ENCODE data around the gene MACROD2. TPM values are rescaled to one million over a fixed set of nuclear protein-coding genes. Genes with fewer than 3 reads are reported as not detected.

Gene MACROD2
- total and polyA plus RNA-seq, 2 experiments from 2014 or later, result 2.8 to 4.3 TPM

- ATAC-seq (no peak), DNase-seq (ENCODE audit: low spot score) (no peak)
- Mint-ChIP-seq H3K36me3 (ENCODE audit: low read depth) (no peaks in the 10 kb centered on the region), H3K4me1 (peaks cover 6% of the 10 kb centered on the region), H3K9me3 (no peaks in the 10 kb centered on the region; the same call in 2 of the 3 replicates), H3K27ac (no peak overlapping the region), H3K27me3 (ENCODE audit: insufficient read depth, low read depth, poor library complexity) (peaks cover 2% of the 10 kb centered on the region), H3K4me3 (no peak overlapping the region)
- Histone ChIP-seq H3K4me2 (no peak overlapping the region), H2AFZ (no peak overlapping the region), H3K27ac (ENCODE audit: low read depth) (no peak overlapping the region), H3K4me1 (ENCODE audit: insufficient read depth) (0 out of 2 replicates have a peak, but pooled peaks cover 7% of the 10 kb centered on the region), H3F3A (replicated peaks; ENCODE audit: low read depth) (no peaks in the 10 kb centered on the region), H3K27me3 (ENCODE audit: insufficient read depth) (no peaks in the 10 kb centered on the region), H3K36me3 (ENCODE audit: insufficient read depth) (no peaks in the 10 kb centered on the region), H3K79me2 (replicated peaks; ENCODE audit: insufficient read depth) (no peaks in the 10 kb centered on the region), H4K20me1 (replicated peaks; ENCODE audit: insufficient read depth) (no peaks in the 10 kb centered on the region), H3K4me3 (no peak overlapping the region), H3K9me2 (ENCODE audit: insufficient read depth) (peaks cover 14% of the 10 kb centered on the region)
- TF ChIP-seq EZH2phosphoT487 (IDR thresholded peaks at IDR 0.05; ENCODE audit: unreplicated experiment) (no peak), ZNF331 (CRISPR knock-in tag; IDR thresholded peaks at IDR 0.05; ENCODE audit: low read depth) (no peak)
Observed at GRCh38 chr20:16057651-16058050, 2062.3 kb downstream of the MACROD2 start.

- no peaks in the 10 kb centered on the region for H3K36me3 ChIP-seq (ENCODE audit: insufficient read depth)
- H3K4me2 ChIP-seq, result no peak overlapping the region
- H3K4me3 ChIP-seq, result no peak overlapping the region
- peak overlapping the region; percentile 93 for H2AFZ ChIP-seq
- Mint-ChIP-seq H3K4me3 (no peak overlapping the region), H3K4me1 (peaks cover 10% of the 10 kb centered on the region), H3K36me3 (ENCODE audit: low read depth) (no peaks in the 10 kb centered on the region), H3K27me3 (ENCODE audit: insufficient read depth, low read depth, poor library complexity) (peaks cover 2% of the 10 kb centered on the region), H3K27ac (no peak overlapping the region; the same call in 1 of the 2 replicates), H3K9me3 (no peaks in the 10 kb centered on the region; the same call in 2 of the 3 replicates)
- H3K4me1 ChIP-seq (ENCODE audit: insufficient read depth), result 0 out of 2 replicates have a peak, but pooled peaks cover 7% of the 10 kb centered on the region
- ATAC-seq (no peak), DNase-seq (ENCODE audit: low spot score) (no peak)
- TF ChIP-seq STAT1 (IDR thresholded peaks at IDR 0.05; ENCODE audit: unreplicated experiment), result no peak
- no peak for TF ChIP-seq ZNF114 (CRISPR knock-in tag; IDR thresholded peaks at IDR 0.05)
- TF ChIP-seq POLR2AphosphoS5 (IDR thresholded peaks at IDR 0.05; ENCODE audit: low read depth), result no peak
- TF ChIP-seq EZH2phosphoT487 (IDR thresholded peaks at IDR 0.05; ENCODE audit: unreplicated experiment), result no peak
- TF ChIP-seq JUNB (IDR thresholded peaks at IDR 0.05; ENCODE audit: unreplicated experiment), result no peak
- no peak for TF ChIP-seq ZNF331 (CRISPR knock-in tag; IDR thresholded peaks at IDR 0.05; ENCODE audit: low read depth)
- TF ChIP-seq, protein P1, sequence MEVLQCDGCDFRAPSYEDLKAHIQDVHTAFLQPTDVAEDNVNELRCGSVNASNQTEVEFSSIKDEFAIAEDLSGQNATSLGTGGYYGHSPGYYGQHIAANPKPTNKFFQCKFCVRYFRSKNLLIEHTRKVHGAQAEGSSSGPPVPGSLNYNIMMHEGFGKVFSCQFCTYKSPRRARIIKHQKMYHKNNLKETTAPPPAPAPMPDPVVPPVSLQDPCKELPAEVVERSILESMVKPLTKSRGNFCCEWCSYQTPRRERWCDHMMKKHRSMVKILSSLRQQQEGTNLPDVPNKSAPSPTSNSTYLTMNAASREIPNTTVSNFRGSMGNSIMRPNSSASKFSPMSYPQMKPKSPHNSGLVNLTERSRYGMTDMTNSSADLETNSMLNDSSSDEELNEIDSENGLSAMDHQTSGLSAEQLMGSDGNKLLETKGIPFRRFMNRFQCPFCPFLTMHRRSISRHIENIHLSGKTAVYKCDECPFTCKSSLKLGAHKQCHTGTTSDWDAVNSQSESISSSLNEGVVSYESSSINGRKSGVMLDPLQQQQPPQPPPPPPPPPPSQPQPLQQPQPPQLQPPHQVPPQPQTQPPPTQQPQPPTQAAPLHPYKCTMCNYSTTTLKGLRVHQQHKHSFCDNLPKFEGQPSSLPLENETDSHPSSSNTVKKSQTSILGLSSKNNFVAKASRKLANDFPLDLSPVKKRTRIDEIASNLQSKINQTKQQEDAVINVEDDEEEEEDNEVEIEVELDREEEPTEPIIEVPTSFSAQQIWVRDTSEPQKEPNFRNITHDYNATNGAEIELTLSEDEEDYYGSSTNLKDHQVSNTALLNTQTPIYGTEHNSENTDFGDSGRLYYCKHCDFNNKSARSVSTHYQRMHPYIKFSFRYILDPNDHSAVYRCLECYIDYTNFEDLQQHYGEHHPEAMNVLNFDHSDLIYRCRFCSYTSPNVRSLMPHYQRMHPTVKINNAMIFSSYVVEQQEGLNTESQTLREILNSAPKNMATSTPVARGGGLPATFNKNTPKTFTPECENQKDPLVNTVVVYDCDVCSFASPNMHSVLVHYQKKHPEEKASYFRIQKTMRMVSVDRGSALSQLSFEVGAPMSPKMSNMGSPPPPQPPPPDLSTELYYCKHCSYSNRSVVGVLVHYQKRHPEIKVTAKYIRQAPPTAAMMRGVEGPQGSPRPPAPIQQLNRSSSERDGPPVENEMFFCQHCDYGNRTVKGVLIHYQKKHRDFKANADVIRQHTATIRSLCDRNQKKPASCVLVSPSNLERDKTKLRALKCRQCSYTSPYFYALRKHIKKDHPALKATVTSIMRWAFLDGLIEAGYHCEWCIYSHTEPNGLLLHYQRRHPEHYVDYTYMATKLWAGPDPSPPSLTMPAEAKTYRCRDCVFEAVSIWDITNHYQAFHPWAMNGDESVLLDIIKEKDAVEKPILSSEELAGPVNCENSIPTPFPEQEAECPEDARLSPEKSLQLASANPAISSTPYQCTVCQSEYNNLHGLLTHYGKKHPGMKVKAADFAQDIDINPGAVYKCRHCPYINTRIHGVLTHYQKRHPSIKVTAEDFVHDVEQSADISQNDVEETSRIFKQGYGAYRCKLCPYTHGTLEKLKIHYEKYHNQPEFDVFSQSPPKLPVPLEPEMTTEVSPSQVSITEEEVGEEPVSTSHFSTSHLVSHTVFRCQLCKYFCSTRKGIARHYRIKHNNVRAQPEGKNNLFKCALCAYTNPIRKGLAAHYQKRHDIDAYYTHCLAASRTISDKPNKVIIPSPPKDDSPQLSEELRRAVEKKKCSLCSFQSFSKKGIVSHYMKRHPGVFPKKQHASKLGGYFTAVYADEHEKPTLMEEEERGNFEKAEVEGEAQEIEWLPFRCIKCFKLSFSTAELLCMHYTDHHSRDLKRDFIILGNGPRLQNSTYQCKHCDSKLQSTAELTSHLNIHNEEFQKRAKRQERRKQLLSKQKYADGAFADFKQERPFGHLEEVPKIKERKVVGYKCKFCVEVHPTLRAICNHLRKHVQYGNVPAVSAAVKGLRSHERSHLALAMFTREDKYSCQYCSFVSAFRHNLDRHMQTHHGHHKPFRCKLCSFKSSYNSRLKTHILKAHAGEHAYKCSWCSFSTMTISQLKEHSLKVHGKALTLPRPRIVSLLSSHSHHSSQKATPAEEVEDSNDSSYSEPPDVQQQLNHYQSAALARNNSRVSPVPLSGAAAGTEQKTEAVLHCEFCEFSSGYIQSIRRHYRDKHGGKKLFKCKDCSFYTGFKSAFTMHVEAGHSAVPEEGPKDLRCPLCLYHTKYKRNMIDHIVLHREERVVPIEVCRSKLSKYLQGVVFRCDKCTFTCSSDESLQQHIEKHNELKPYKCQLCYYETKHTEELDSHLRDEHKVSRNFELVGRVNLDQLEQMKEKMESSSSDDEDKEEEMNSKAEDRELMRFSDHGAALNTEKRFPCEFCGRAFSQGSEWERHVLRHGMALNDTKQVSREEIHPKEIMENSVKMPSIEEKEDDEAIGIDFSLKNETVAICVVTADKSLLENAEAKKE (CRISPR knock-in tag; IDR thresholded peaks at IDR 0.05), result no peak
- no peak for TF ChIP-seq CREB1 (CRISPR knock-in tag; IDR thresholded peaks at IDR 0.05; ENCODE audit: low read depth)
- TF ChIP-seq, protein P2, sequence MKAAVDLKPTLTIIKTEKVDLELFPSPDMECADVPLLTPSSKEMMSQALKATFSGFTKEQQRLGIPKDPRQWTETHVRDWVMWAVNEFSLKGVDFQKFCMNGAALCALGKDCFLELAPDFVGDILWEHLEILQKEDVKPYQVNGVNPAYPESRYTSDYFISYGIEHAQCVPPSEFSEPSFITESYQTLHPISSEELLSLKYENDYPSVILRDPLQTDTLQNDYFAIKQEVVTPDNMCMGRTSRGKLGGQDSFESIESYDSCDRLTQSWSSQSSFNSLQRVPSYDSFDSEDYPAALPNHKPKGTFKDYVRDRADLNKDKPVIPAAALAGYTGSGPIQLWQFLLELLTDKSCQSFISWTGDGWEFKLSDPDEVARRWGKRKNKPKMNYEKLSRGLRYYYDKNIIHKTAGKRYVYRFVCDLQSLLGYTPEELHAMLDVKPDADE (IDR thresholded peaks at IDR 0.05), result no peak
- no peak for TF ChIP-seq EZH2 (IDR thresholded peaks at IDR 0.05; ENCODE audit: low read depth, unreplicated experiment)
- TF ChIP-seq NANOG (IDR thresholded peaks at IDR 0.05; ENCODE audit: borderline replicate concordance), result no peak
- no peak for TF ChIP-seq CTCF (conservative IDR thresholded peaks at IDR 0.05; ENCODE audit: low read depth in 2 of 2)
- no peak overlapping the region for H3K27ac ChIP-seq (ENCODE audit: low read depth)
- no peaks in the 10 kb centered on the region for H3K79me2 ChIP-seq (replicated peaks; ENCODE audit: insufficient read depth)
- no peaks in the 10 kb centered on the region for H3K27me3 ChIP-seq (ENCODE audit: insufficient read depth)
- H3K9me2 ChIP-seq (ENCODE audit: insufficient read depth), result peaks cover 14% of the 10 kb centered on the region
- H4K20me1 ChIP-seq (replicated peaks; ENCODE audit: insufficient read depth), result no peaks in the 10 kb centered on the region
- H3F3A ChIP-seq (replicated peaks; ENCODE audit: low read depth), result no peaks in the 10 kb centered on the region
Observed at GRCh38 chr20:16058268-16058667, 2063.0 kb downstream of the MACROD2 start.

Data from GM23338 (cell line).